Panc1 (cell line): ENCODE data around the gene HOXA9. TPM values are rescaled to one million over a fixed set of nuclear protein-coding genes. Genes with fewer than 3 reads are reported as not detected.

Experiments used
- ATAC-seq: fragments of 200-7000 bp; cut with Tn5 transposase; 2 replicates; pipeline ENCODE4 v1.9.1; 2020; ENCODE audit warnings: mild to moderate bottlenecking, moderate library complexity
- BruUV-seq: library from RNA; stranded (reverse); fragments of 400-500 nt; replicated peaks from 2 replicates; lab custom pipeline; 2021; lab: Mats Ljungman, UMichigan
- CTCF ChIA-PET: fragments of 300-600 bp; sonication (Branson Sonifier 250); formaldehyde crosslinking; loops from one replicate; lab custom pipeline; 2022; ENCODE audit warnings: antibody characterized with exemption; lab: Charles Lee
- POLR2A ChIA-PET: fragments of 300-600 bp; sonication (Branson Sonifier 250); formaldehyde crosslinking; loops from one replicate; lab custom pipeline; 2022; ENCODE audit warnings: antibody characterized with exemption; lab: Charles Lee
- DNase-seq: peaks from one replicate; pipeline ENCODE4 v3.0.0-alpha.2; 2010; ENCODE audit warnings: low read depth, low spot score
- H3K27ac ChIP-seq: 2 replicates; pipeline ENCODE4 v1.5.1; 2011; ENCODE audit warnings: mild to moderate bottlenecking, low read length, inconsistent platforms
- H3K27me3 ChIP-seq: fragments of 200-500 bp; sonication (Bioruptor generic); 2 replicates; pipeline ENCODE4 v1.6.0; 2014; ENCODE audit warnings: low read length, inconsistent platforms; ENCODE audit not compliant: control insufficient read depth, insufficient read depth
- H3K36me3 ChIP-seq: fragments of 200-500 bp; sonication (Bioruptor generic); 2 replicates; pipeline ENCODE4 v1.5.1; 2014; ENCODE audit warnings: inconsistent platforms, mild to moderate bottlenecking, low read length, moderate library complexity; ENCODE audit not compliant: control insufficient read depth, insufficient read depth
- H3K4me1 ChIP-seq: 2 replicates; pipeline ENCODE4 v1.5.1; 2011; ENCODE audit warnings: inconsistent platforms, mild to moderate bottlenecking, low read length, moderate library complexity; ENCODE audit not compliant: control insufficient read depth, insufficient read depth
- H3K4me3 ChIP-seq, 2 experiments: 2 replicates each; pipeline ENCODE4 v1.5.1; 2011 to 2012; ENCODE audit warnings: low read depth in 2 of 2, low read length in 2 of 2, mild to moderate bottlenecking in 2 of 2, inconsistent platforms in 1 of 2, moderate library complexity in 1 of 2
- H3K9me3 ChIP-seq: fragments of 200-500 bp; sonication (Bioruptor generic); 2 replicates; pipeline ENCODE4 v1.5.1; 2014; ENCODE audit warnings: low read depth, mild to moderate bottlenecking, inconsistent platforms, low read length, moderate library complexity; ENCODE audit not compliant: control insufficient read depth, insufficient read depth
- CTCF ChIP-seq: fragments of 450-650 bp; IDR thresholded peaks from 2 replicates; pipeline ENCODE4 v1.5.1; 2017; ENCODE audit warnings: mild to moderate bottlenecking
- POLR2AphosphoS5 ChIP-seq: IDR thresholded peaks from 2 replicates; pipeline ENCODE4 v1.6.1; 2012; ENCODE audit warnings: mild to moderate bottlenecking, low read depth, low read length, moderate library complexity
- REST ChIP-seq, 2 experiments: IDR thresholded peaks; 2 replicates each; pipeline ENCODE4 v1.6.1; 2011 to 2012; ENCODE audit warnings: low read depth in 2 of 2, control low read depth in 1 of 2, low read length in 1 of 2, mild to moderate bottlenecking in 1 of 2, moderate library complexity in 1 of 2; ENCODE audit not compliant: insufficient read depth in 1 of 2
- SIN3A ChIP-seq: IDR thresholded peaks from 2 replicates; pipeline ENCODE4 v1.6.1; 2012; ENCODE audit warnings: low read depth, mild to moderate bottlenecking, low read length, moderate library complexity, borderline replicate concordance; ENCODE audit not compliant: insufficient read depth
- TCF7L2 ChIP-seq: IDR thresholded peaks from 2 replicates; pipeline ENCODE4 v1.6.1; 2011; ENCODE audit warnings: mild to moderate bottlenecking, low read depth, low read length, inconsistent platforms
- in situ Hi-C: cut with HindIII; loops from 2 replicates; pipeline ENCODE4 v1.10.0; 2016; ENCODE audit warnings: low sequenced_read_pairs, low pct_unique_long_range_greater_than_20kb
- intact Hi-C: fragments of 100-400 bp; cut with micrococcal nuclease; formaldehyde crosslinking; loops from one replicate; pipeline ENCODE4 v1.10.0; 2022; ENCODE audit not compliant: unreplicated experiment
- total RNA-seq: library from RNA; stranded (reverse); gene quantifications from one replicate; pipeline ENCODE4 v1.2.1, GENCODE V29; 2021; ENCODE audit not compliant: unreplicated experiment

HOXA9 gene
- total RNA-seq, 1 experiment from 2014 or later, result not detected

- H3K4me1 ChIP-seq, result peaks cover 11% of the 10 kb centered on the region
- POLR2A ChIA-PET, result no interaction called here
- BruUV-seq, result no TSS peak
Measured at GRCh38 chr7:27185854-27186667, 20.7 kb upstream of the HOXA9 start.

More at GRCh38 chr7:27185854-27186667, 20.7 kb upstream of the HOXA9 start:
- H3K4me3 ChIP-seq, result no peak overlapping the region
- no peaks in the 10 kb centered on the region for H3K9me3 ChIP-seq
- no peak for DNase-seq
- peak; percentile 25; the same call in 1 of the 2 replicates for ATAC-seq
- in situ Hi-C loops (no loop called here), intact Hi-C loops (no loop called here)
- no peak overlapping the region for H3K27ac ChIP-seq
- no peak for TF ChIP-seq POLR2AphosphoS5
- no peak for TF ChIP-seq SIN3A
- no peak for TF ChIP-seq REST (IDR thresholded peaks at IDR 0.05; ENCODE audit: insufficient read depth in 1 of 2, low read depth in 2 of 2, low read length in 1 of 2)
- no peak for TF ChIP-seq TCF7L2
- no peak for TF ChIP-seq CTCF
- CTCF ChIA-PET, result no interaction called here
- H3K27me3 ChIP-seq, result no peaks in the 10 kb centered on the region
- no peaks in the 10 kb centered on the region for H3K36me3 ChIP-seq
